ENCODE results near the gene FBN1.

Gene FBN1

DNA sequence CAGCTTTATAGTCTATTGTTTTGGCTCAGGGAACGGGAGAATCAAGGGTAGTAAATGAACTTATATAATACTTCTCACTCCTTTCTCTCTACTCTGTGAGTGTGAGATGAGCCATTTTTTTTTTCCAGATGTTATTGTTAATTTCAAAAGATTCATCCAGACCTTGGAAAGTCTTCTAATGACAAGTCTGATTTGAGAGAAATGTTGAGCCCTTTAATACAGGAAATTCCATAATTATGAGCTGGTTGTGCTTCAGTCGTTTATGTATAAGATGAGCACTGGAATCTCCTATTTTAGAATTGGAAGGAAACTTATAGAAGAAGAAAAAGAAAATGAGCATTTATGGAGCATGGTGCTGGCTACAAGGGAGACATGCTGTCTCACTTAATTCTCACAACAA is 92.0 kb downstream of the FBN1 start:
- DNase-seq (ENCODE audit: low read depth) = no peak

- DNase-seq (ENCODE audit: low read depth) = no peak
These were observed 94.5 kb downstream of the FBN1 start for GRCh38 chr15:48550822-48551525.

- no peak for DNase-seq (ENCODE audit: low read depth)
These were observed 97.1 kb downstream of the FBN1 start for GRCh38 chr15:48548455-48548854.

DNA sequence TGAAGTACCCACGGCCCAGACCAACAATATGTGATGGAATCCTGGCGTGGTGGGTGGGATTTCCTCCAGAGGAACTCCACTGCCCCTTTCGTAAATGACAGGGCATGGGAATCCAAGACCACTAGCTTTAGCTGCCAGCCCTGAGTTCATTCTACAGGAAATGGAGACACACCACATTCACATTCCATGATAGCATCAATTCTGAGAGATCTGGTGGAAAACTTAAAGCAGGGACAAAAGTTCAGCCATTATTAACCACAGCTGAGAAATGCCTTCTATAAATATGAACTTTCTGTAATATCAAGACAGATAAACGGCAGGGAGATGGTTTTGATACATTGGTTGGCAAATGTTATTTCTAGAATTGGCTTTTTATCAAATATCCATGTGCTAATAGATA is 98.2 kb downstream of the FBN1 start:
- DNase-seq (ENCODE audit: low read depth) = no peak

DNA sequence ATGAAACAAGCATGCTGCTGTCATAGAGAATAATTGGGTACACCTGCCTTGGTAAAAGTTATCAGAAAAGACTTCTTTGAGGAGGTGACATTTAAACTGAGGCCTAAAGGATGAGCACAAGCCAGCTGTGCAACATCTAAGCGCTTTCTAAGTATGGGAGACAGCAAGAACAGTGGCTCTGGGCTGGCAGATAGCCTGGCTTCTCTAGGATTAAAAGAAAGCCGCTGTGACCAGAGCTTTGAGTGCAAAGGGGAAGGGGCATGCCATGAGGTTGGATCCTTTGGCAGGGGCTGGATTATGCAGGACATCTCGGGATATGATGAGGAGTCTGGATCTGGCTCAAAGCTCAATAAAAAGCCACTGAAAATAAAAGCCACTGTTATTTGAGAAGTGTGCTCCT is 99.2 kb downstream of the FBN1 start:
- DNase-seq (ENCODE audit: low read depth) = no peak

- no peak for DNase-seq (ENCODE audit: low read depth)
These were observed 100.7 kb downstream of the FBN1 start for GRCh38 chr15:48544778-48545177.

GRCh38 chr15:48541341-48542278 is 103.9 kb downstream of the FBN1 start:
- DNase-seq (ENCODE audit: low read depth) = peak; percentile 81

GRCh38 chr15:48540756-48541155 is 104.8 kb downstream of the FBN1 start:
- DNase-seq (ENCODE audit: low read depth) = no peak

GRCh38 chr15:48538941-48539340 is 106.6 kb downstream of the FBN1 start:
- no peak for DNase-seq (ENCODE audit: low read depth)

- DNase-seq (ENCODE audit: low read depth) = no peak
These were observed 108.0 kb downstream of the FBN1 start for GRCh38 chr15:48537271-48538113.

GRCh38 chr15:48536681-48537091 is 108.8 kb downstream of the FBN1 start:
- DNase-seq (ENCODE audit: low read depth) = no peak

DNA sequence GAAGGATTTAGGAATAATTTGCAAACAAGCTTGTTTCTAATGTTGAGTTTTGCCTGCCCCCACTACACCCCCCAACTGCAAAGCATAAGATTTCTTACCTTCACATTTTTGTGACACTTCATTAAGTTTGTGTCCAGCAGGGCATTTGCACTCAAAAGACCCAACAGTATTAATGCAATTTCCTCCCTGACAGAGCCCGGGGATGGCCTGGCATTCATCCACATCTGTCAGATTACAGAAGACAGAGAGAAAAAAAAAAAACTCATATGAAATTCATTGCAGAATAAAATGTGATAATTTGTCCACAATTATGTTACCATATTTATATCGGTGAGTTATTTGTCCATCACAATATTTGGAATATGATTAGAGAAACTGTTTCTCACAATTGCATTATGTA is 111.5 kb downstream of the FBN1 start:
- DNase-seq (ENCODE audit: low read depth) = no peak

GRCh38 chr15:48532946-48533345 is 112.6 kb downstream of the FBN1 start:
- DNase-seq (ENCODE audit: low read depth) = no peak

GRCh38 chr15:48530528-48530927 is 115.0 kb downstream of the FBN1 start:
- no peak for DNase-seq (ENCODE audit: low read depth)

DNA sequence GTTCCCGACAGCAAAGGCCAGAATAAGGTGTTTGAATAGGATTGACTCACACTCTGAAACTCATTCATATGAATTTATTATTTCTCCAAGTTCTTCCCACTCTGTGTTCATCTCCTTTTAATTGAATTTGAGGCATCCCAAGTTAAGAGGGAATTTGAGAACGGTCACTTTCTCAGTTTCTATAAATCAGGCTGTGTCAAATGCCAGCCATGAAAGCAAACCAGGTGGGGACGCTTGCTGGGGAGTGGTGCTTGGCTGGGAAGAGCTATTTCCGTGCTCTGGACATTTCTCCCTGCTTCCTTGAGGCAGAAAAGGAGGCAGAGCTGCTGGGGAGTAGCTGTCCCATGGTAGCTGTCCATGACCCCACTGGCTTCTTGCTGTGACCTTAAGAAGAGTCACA is 116.6 kb downstream of the FBN1 start:
- no peak for DNase-seq (ENCODE audit: low read depth)

GRCh38 chr15:48527517-48527916 is 118.0 kb downstream of the FBN1 start:
- DNase-seq (ENCODE audit: low read depth) = no peak

GRCh38 chr15:48522911-48523310 is 122.6 kb downstream of the FBN1 start:
- no peak for DNase-seq (ENCODE audit: low read depth)

- DNase-seq (ENCODE audit: low read depth) = no peak
These were observed 123.4 kb downstream of the FBN1 start for GRCh38 chr15:48522123-48522522.

GRCh38 chr15:48520376-48521155 is 124.9 kb downstream of the FBN1 start:
- DNase-seq (ENCODE audit: low read depth) = no peak

DNA sequence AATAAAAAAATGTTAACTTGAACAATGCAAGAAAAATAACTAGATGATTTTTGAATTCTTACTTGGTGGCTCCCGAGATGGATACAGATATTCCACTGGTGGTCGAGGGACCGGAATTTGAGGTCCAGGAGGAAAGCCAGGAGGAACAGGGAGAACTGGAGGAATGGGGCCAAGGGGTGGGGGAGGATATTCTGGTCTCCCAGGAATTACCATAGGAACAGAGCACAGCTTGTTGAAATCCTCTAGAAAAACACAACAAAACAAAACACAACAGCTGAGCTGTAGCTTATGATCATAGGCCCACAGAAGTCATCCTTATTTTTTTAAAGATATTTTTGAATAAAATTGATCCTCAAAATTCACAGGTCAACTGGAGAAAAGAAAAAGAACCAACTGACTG is 129.4 kb downstream of the FBN1 start:
- DNase-seq (ENCODE audit: low read depth) = no peak

DNA sequence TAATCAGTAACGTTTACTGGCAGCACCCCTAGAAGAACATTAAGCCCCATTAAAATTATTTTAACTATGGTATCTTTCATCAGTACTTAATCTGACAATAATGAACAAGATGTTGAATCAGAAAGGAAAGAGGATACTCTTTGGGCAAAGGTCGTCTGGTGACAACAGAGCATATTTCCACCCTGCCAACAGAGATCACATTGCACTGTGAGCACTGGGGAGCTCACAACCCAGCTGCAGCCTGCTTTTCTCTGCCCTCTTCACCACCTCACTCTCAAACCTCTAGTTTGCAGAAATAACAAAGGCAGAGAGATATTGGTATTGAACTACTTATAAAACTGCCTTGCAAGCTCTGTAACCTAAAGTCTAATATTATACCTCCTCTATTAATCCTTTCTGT is 130.0 kb downstream of the FBN1 start:
- no peak for DNase-seq (ENCODE audit: low read depth)
